Trophoblast cell (in vitro differentiated cells and primary cell): ENCODE measurements around the gene ATG4C.

Source experiments
- DNase-seq, 2 donors: peaks; one replicate each; pipeline ENCODE4 v3.0.0-alpha.2; 2016
- H2AFZ ChIP-seq: 2 replicates; pipeline ENCODE4 v1.6.1; 2013; ENCODE audit warnings: low read length, moderate library complexity, mild to moderate bottlenecking; ENCODE audit not compliant: insufficient read depth, poor library complexity
- H2AK5ac ChIP-seq: 2 replicates; pipeline ENCODE4 v1.6.1; 2013; ENCODE audit warnings: mild to moderate bottlenecking, low read length
- H2BK120ac ChIP-seq: 2 replicates; pipeline ENCODE4 v1.6.1; 2013; ENCODE audit warnings: low read length, mild to moderate bottlenecking, moderate library complexity; ENCODE audit not compliant: insufficient read depth, poor library complexity
- H2BK12ac ChIP-seq: 2 replicates; pipeline ENCODE4 v1.6.1; 2013; ENCODE audit warnings: mild to moderate bottlenecking, low read length, moderate library complexity
- H2BK5ac ChIP-seq: 2 replicates; pipeline ENCODE4 v1.6.1; 2013; ENCODE audit warnings: low read length, low read depth, moderate library complexity, mild to moderate bottlenecking; ENCODE audit not compliant: poor library complexity
- H3K14ac ChIP-seq: 2 replicates; pipeline ENCODE4 v1.6.1; 2013; ENCODE audit warnings: mild to moderate bottlenecking, low read length
- H3K18ac ChIP-seq: 2 replicates; pipeline ENCODE4 v1.6.1; 2013; ENCODE audit warnings: mild to moderate bottlenecking, low read length
- H3K23ac ChIP-seq: 2 replicates; pipeline ENCODE4 v1.6.1; 2013; ENCODE audit warnings: low read length
- H3K27ac ChIP-seq: 2 replicates; pipeline ENCODE4 v1.5.1; 2013; ENCODE audit warnings: low read depth, mild to moderate bottlenecking, inconsistent platforms, low read length, moderate library complexity
- H3K27me3 ChIP-seq: 2 replicates; pipeline ENCODE4 v1.6.1; 2013; ENCODE audit warnings: inconsistent platforms, mild to moderate bottlenecking, low read length, moderate library complexity; ENCODE audit not compliant: insufficient read depth
- H3K36me3 ChIP-seq, 2 experiments: 1 replicate in 1 of 2; 2 replicates in 1 of 2; pipeline ENCODE4 v1.6.1; 2013; ENCODE audit warnings: low read length in 2 of 2, mild to moderate bottlenecking in 2 of 2, moderate library complexity in 1 of 2; ENCODE audit not compliant: insufficient read depth in 2 of 2, control insufficient read depth in 1 of 2
- H3K4ac ChIP-seq: 2 replicates; pipeline ENCODE4 v1.6.1; 2013; ENCODE audit warnings: low read depth, mild to moderate bottlenecking, low read length, moderate library complexity
- H3K4me1 ChIP-seq, 2 experiments: 1 replicate in 1 of 2; 2 replicates in 1 of 2; pipeline ENCODE4 v1.6.1; 2013; ENCODE audit warnings: low read length in 2 of 2, mild to moderate bottlenecking in 2 of 2, moderate library complexity in 1 of 2; ENCODE audit not compliant: insufficient read depth in 2 of 2, control insufficient read depth in 1 of 2
- H3K4me2 ChIP-seq: 2 replicates; pipeline ENCODE4 v1.6.1; 2013; ENCODE audit warnings: inconsistent platforms, mild to moderate bottlenecking, low read length, moderate library complexity
- H3K4me3 ChIP-seq: 2 replicates; pipeline ENCODE4 v1.5.1; 2013; ENCODE audit warnings: mild to moderate bottlenecking, low read depth, low read length, inconsistent platforms
- H3K79me1 ChIP-seq: one replicate; pipeline ENCODE4 v1.6.1; 2013; ENCODE audit warnings: low read length
- H3K79me2 ChIP-seq: 2 replicates; pipeline ENCODE4 v1.6.1; 2013; ENCODE audit warnings: low read length, mild to moderate bottlenecking; ENCODE audit not compliant: control insufficient read depth, insufficient read depth, poor library complexity
- H3K9ac ChIP-seq: 2 replicates; pipeline ENCODE4 v1.6.1; 2013; ENCODE audit warnings: mild to moderate bottlenecking, low read length
- H3K9me3 ChIP-seq: 2 replicates; pipeline ENCODE4 v1.6.1; 2013; ENCODE audit warnings: low read depth, mild to moderate bottlenecking, control low read depth, inconsistent platforms, low read length; ENCODE audit not compliant: insufficient read depth
- H4K12ac ChIP-seq: 2 replicates; pipeline ENCODE4 v1.6.1; 2013; ENCODE audit warnings: low read depth, mild to moderate bottlenecking, low read length, moderate library complexity
- H4K8ac ChIP-seq: 2 replicates; pipeline ENCODE4 v1.6.1; 2013; ENCODE audit warnings: low read depth, mild to moderate bottlenecking, low read length, moderate library complexity
- H4K91ac ChIP-seq: one replicate; pipeline ENCODE4 v1.6.1; 2013; ENCODE audit warnings: low read depth, mild to moderate bottlenecking, low read length, moderate library complexity
- whole genome bisulfite sequencing: extraction: QIAGEN DNeasy Blood & Tissue Kit; methylation state at CpG from one replicate; pipeline ENCODE4 v1.1.7; 2013; ENCODE audit warnings: missing lambda C conversion rate; ENCODE audit not compliant: insufficient read length, insufficient coverage; ENCODE audit errors: extremely low coverage; 5-methylcytosine and 5-hydroxymethylcytosine counted together

ATG4C gene

GRCh38 chr1:62877579-62877978, 93.6 kb downstream of the ATG4C start:
- Histone ChIP-seq H2AFZ (no peak overlapping the region), H2BK5ac (no peak overlapping the region), H3K27me3 (no peaks in the 10 kb centered on the region), H3K23ac (no peak overlapping the region), H3K4me1 (no peaks in the 10 kb centered on the region), H4K8ac (no peak overlapping the region), H4K12ac (no peak overlapping the region), H3K36me3 (no peaks in the 10 kb centered on the region), H3K4me3 (no peak overlapping the region), H3K27ac (no peak overlapping the region), H3K14ac (no peak overlapping the region), H3K79me2 (no peaks in the 10 kb centered on the region), H3K9ac (no peak overlapping the region), H2BK12ac (no peak overlapping the region), H3K79me1 (no peaks in the 10 kb centered on the region), H3K9me3 (no peaks in the 10 kb centered on the region), H3K4me2 (no peak overlapping the region), H2BK120ac (no peak overlapping the region), H3K4ac (no peak overlapping the region), H2AK5ac (no peak overlapping the region), H4K91ac (no peak overlapping the region), H3K18ac (no peak overlapping the region)
- no peak for DNase-seq
- WGBS: no CpG with 5 or more reads among the region's 2 CpGs

GRCh38 chr1:62879962-62880361, 96.0 kb downstream of the ATG4C start:
- Histone ChIP-seq H3K79me2 (no peaks in the 10 kb centered on the region), H3K4me1 (no peaks in the 10 kb centered on the region), H4K8ac (no peak overlapping the region), H3K4ac (no peak overlapping the region), H2AK5ac (no peak overlapping the region), H3K9ac (no peak overlapping the region), H3K27me3 (no peaks in the 10 kb centered on the region), H2BK5ac (no peak overlapping the region), H2AFZ (no peak overlapping the region), H3K36me3 (no peaks in the 10 kb centered on the region), H3K4me3 (no peak overlapping the region), H3K23ac (no peak overlapping the region), H3K27ac (no peak overlapping the region), H3K4me2 (no peak overlapping the region), H4K91ac (no peak overlapping the region), H4K12ac (no peak overlapping the region), H3K14ac (no peak overlapping the region), H2BK12ac (no peak overlapping the region), H3K18ac (no peak overlapping the region), H3K79me1 (no peaks in the 10 kb centered on the region), H3K9me3 (no peaks in the 10 kb centered on the region), H2BK120ac (no peak overlapping the region)
- no CpG with 5 or more reads among the region's 1 CpG for WGBS
- DNase-seq: no peak

- no peak overlapping the region for H2BK12ac ChIP-seq
- H4K91ac ChIP-seq: no peak overlapping the region
- H3K9me3 ChIP-seq: no peaks in the 10 kb centered on the region
- no peak overlapping the region for H3K4ac ChIP-seq
- H3K36me3 ChIP-seq: no peaks in the 10 kb centered on the region
- no peak overlapping the region for H3K27ac ChIP-seq
- no peak overlapping the region for H3K4me3 ChIP-seq
- no peak overlapping the region for H3K18ac ChIP-seq
- H3K79me2 ChIP-seq: no peaks in the 10 kb centered on the region
- no peaks in the 10 kb centered on the region for H3K4me1 ChIP-seq
- no CpG with 5 or more reads among the region's 10 CpGs for WGBS
- DNase-seq: no peak
- no peak overlapping the region for H2AFZ ChIP-seq
- no peak overlapping the region for H2BK5ac ChIP-seq
- H3K4me2 ChIP-seq: no peak overlapping the region
- no peak overlapping the region for H2BK120ac ChIP-seq
- no peak overlapping the region for H3K14ac ChIP-seq
- no peak overlapping the region for H4K12ac ChIP-seq
- no peak overlapping the region for H2AK5ac ChIP-seq
- no peak overlapping the region for H4K8ac ChIP-seq
- H3K79me1 ChIP-seq: no peaks in the 10 kb centered on the region
- H3K23ac ChIP-seq: no peak overlapping the region
- no peaks in the 10 kb centered on the region for H3K27me3 ChIP-seq
- no peak overlapping the region for H3K9ac ChIP-seq
Measured at GRCh38 chr1:62882201-62883104, 98.5 kb downstream of the ATG4C start.

GRCh38 chr1:62884156-62884740, 100.3 kb downstream of the ATG4C start:
- Histone ChIP-seq H3K27me3 (no peaks in the 10 kb centered on the region), H3K4me2 (no peak overlapping the region), H3K23ac (no peak overlapping the region), H3K36me3 (no peaks in the 10 kb centered on the region), H2BK120ac (no peak overlapping the region), H3K79me2 (no peaks in the 10 kb centered on the region), H3K4ac (no peak overlapping the region), H4K8ac (no peak overlapping the region), H2BK12ac (no peak overlapping the region), H4K12ac (no peak overlapping the region), H2AK5ac (no peak overlapping the region), H2AFZ (no peak overlapping the region), H3K9me3 (no peaks in the 10 kb centered on the region), H3K4me3 (no peak overlapping the region), H4K91ac (no peak overlapping the region), H3K27ac (no peak overlapping the region), H3K14ac (no peak overlapping the region), H2BK5ac (no peak overlapping the region), H3K79me1 (no peaks in the 10 kb centered on the region), H3K4me1 (no peaks in the 10 kb centered on the region), H3K18ac (no peak overlapping the region), H3K9ac (no peak overlapping the region)
- no peak for DNase-seq
